OCI-LY1 (cell line): Measurements from ENCODE around the gene MCC.

Experiments
- H2AFZ ChIP-seq: fragments of 200-600 bp; sonication (generic), shearing (Covaris generic); 2 replicates; pipeline ENCODE4 v1.6.0; 2014; ENCODE audit warnings: antibody characterized with exemption, mild to moderate bottlenecking, low read length
- H3F3A ChIP-seq: fragments of 200-600 bp; sonication (generic), shearing (Covaris generic); 2 replicates; pipeline ENCODE4 v1.6.0; 2014; ENCODE audit warnings: mild to moderate bottlenecking, antibody characterized with exemption, low read length, moderate library complexity; ENCODE audit not compliant: insufficient read depth
- H3K27ac ChIP-seq: fragments of 200-600 bp; sonication (generic); 2 replicates; pipeline ENCODE4 v1.5.1; 2014; ENCODE audit warnings: low read length, mixed run types, mild to moderate bottlenecking, low read depth; ENCODE audit not compliant: poor library complexity, severe bottlenecking
- H3K27me3 ChIP-seq: fragments of 200-600 bp; sonication (generic); 2 replicates; pipeline ENCODE4 v1.6.0; 2014; ENCODE audit warnings: antibody characterized with exemption, mild to moderate bottlenecking, low read length, moderate library complexity; ENCODE audit not compliant: insufficient read depth
- H3K36me3 ChIP-seq: fragments of 200-600 bp; sonication (generic); 2 replicates; pipeline ENCODE4 v1.6.1; 2014; ENCODE audit warnings: mild to moderate bottlenecking, antibody characterized with exemption, low read length, moderate library complexity, mixed read lengths; ENCODE audit not compliant: insufficient read depth
- H3K4me1 ChIP-seq: fragments of 200-600 bp; sonication (generic); 2 replicates; pipeline ENCODE4 v1.5.1; 2014; ENCODE audit warnings: mild to moderate bottlenecking, low read length, moderate library complexity; ENCODE audit not compliant: insufficient read depth, severe bottlenecking
- H3K4me2 ChIP-seq: fragments of 200-600 bp; sonication (generic), shearing (Covaris generic); 2 replicates; pipeline ENCODE4 v1.6.1; 2014; ENCODE audit warnings: low read length
- H3K4me3 ChIP-seq: fragments of 200-600 bp; sonication (generic); 2 replicates; pipeline ENCODE4 v1.5.1; 2014; ENCODE audit warnings: low read length, low read depth, mild to moderate bottlenecking, mixed read lengths; ENCODE audit not compliant: poor library complexity, severe bottlenecking
- H3K79me2 ChIP-seq: fragments of 200-600 bp; shearing (Covaris generic); 2 replicates; pipeline ENCODE4 v1.6.1; 2016; ENCODE audit warnings: mixed run types, low read length, mixed read lengths; ENCODE audit not compliant: insufficient read depth
- H3K9ac ChIP-seq: fragments of 200-600 bp; sonication (generic), shearing (Covaris generic); 2 replicates; pipeline ENCODE4 v1.6.1; 2014; ENCODE audit warnings: mild to moderate bottlenecking, low read length, mixed read lengths
- H3K9me2 ChIP-seq: fragments of 200-600 bp; sonication (generic), shearing (Covaris generic); 2 replicates; pipeline ENCODE4 v1.6.1; 2014; ENCODE audit warnings: low read depth, mild to moderate bottlenecking, low read length, mixed read lengths
- H3K9me3 ChIP-seq: fragments of 200-600 bp; shearing (Covaris generic); 2 replicates; pipeline ENCODE4 v1.6.1; 2014; ENCODE audit warnings: low read length, mixed read lengths
- H4K20me1 ChIP-seq: fragments of 200-600 bp; sonication (generic), shearing (Covaris generic); 2 replicates; pipeline ENCODE4 v1.6.0; 2016; ENCODE audit warnings: mild to moderate bottlenecking, low read length; ENCODE audit not compliant: insufficient read depth
- CTCF ChIP-seq: fragments of 200-600 bp; sonication (generic), shearing (Covaris generic); IDR thresholded peaks from 2 replicates; pipeline ENCODE4 v1.5.1; 2017; ENCODE audit warnings: mild to moderate bottlenecking, antibody characterized with exemption, low read length, moderate library complexity, mixed read lengths
- EZH2 ChIP-seq: fragments of 200-600 bp; sonication (generic), shearing (Covaris generic); IDR thresholded peaks from 2 replicates; pipeline ENCODE4 v1.8.0; 2017; ENCODE audit warnings: borderline replicate concordance, mixed run types, mild to moderate bottlenecking, antibody characterized with exemption, low read length, moderate library complexity, mixed read lengths

Gene MCC

GRCh38 chr5:113487416-113487780 lies 855 bp downstream of the MCC start:
- no peak overlapping the region for H3K9ac ChIP-seq
- no peaks in the 10 kb centered on the region for H3F3A ChIP-seq
- no peaks in the 10 kb centered on the region for H3K36me3 ChIP-seq
- no peak overlapping the region for H3K4me2 ChIP-seq
- H4K20me1 ChIP-seq, result no peaks in the 10 kb centered on the region
- TF ChIP-seq CTCF (no peak), EZH2 (no peak)
- H2AFZ ChIP-seq, result no peak overlapping the region
- H3K9me3 ChIP-seq, result peaks cover 7% of the 10 kb centered on the region; the same call in 1 of the 2 replicates
- H3K4me3 ChIP-seq, result no peak overlapping the region
- H3K4me1 ChIP-seq, result no peaks in the 10 kb centered on the region
- H3K27ac ChIP-seq, result no peak overlapping the region
- H3K79me2 ChIP-seq, result no peaks in the 10 kb centered on the region
- no peaks in the 10 kb centered on the region for H3K27me3 ChIP-seq
- H3K9me2 ChIP-seq, result no peaks in the 10 kb centered on the region

GRCh38 chr5:113480243-113480642 lies 8.0 kb downstream of the MCC start:
- Histone ChIP-seq H3K79me2 (no peaks in the 10 kb centered on the region), H4K20me1 (no peaks in the 10 kb centered on the region), H3K36me3 (no peaks in the 10 kb centered on the region), H3K27ac (no peak overlapping the region), H3K9me3 (no peaks in the 10 kb centered on the region), H3K4me3 (no peak overlapping the region), H3K4me2 (no peak overlapping the region), H3K9me2 (no peaks in the 10 kb centered on the region), H3K4me1 (no peaks in the 10 kb centered on the region), H3K27me3 (no peaks in the 10 kb centered on the region), H3F3A (no peaks in the 10 kb centered on the region), H3K9ac (no peak overlapping the region), H2AFZ (no peak overlapping the region)
- no peak for TF ChIP-seq EZH2
- TF ChIP-seq CTCF, result no peak

GRCh38 chr5:113478691-113479090 lies 9.6 kb downstream of the MCC start:
- TF ChIP-seq CTCF (no peak), EZH2 (no peak)
- no peaks in the 10 kb centered on the region for H3K9me2 ChIP-seq
- no peak overlapping the region for H3K4me2 ChIP-seq
- H3K9me3 ChIP-seq, result no peaks in the 10 kb centered on the region
- H3K4me3 ChIP-seq, result no peak overlapping the region
- no peaks in the 10 kb centered on the region for H3K79me2 ChIP-seq
- H3K9ac ChIP-seq, result no peak overlapping the region
- H3K36me3 ChIP-seq, result no peaks in the 10 kb centered on the region
- H4K20me1 ChIP-seq, result no peaks in the 10 kb centered on the region
- no peaks in the 10 kb centered on the region for H3K4me1 ChIP-seq
- H2AFZ ChIP-seq, result no peak overlapping the region
- H3F3A ChIP-seq, result no peaks in the 10 kb centered on the region
- no peak overlapping the region for H3K27ac ChIP-seq
- no peaks in the 10 kb centered on the region for H3K27me3 ChIP-seq
